HG02798 (cell line): ENCODE results near the gene ARHGEF10L.

Experiments
- ATAC-seq: cut with Tn5 transposase; IDR thresholded peaks from one replicate; pipeline ENCODE4 v1.9.1; 2021; ENCODE audit warnings: mild to moderate bottlenecking; ENCODE audit not compliant: unreplicated experiment, poor library complexity

ARHGEF10L gene

GRCh38 chr1:17586172-17586964, 46.9 kb downstream of the ARHGEF10L start:
- no peak for ATAC-seq

DNA sequence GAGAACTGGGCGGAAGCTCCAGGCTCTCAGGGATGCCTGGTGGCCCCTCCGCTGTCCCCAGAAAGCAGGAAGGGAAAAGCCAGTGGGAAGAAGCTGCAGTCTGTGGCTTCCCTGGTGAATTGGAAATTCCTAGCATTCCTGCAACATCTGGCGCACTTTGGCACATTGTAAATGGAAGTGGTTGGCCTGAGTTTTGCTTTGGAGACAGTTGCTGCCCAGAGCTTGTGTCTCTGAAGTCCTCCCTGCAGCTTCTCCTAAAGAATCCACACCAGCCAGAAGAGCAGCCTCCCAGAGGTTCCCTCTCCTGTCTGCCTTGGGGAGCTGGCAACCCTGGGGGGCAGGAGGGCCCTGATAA, 48.2 kb downstream of the ARHGEF10L start:
- no peak for ATAC-seq

- no peak for ATAC-seq
These were observed 48.8 kb downstream of the ARHGEF10L start for GRCh38 chr1:17588048-17588871.

DNA sequence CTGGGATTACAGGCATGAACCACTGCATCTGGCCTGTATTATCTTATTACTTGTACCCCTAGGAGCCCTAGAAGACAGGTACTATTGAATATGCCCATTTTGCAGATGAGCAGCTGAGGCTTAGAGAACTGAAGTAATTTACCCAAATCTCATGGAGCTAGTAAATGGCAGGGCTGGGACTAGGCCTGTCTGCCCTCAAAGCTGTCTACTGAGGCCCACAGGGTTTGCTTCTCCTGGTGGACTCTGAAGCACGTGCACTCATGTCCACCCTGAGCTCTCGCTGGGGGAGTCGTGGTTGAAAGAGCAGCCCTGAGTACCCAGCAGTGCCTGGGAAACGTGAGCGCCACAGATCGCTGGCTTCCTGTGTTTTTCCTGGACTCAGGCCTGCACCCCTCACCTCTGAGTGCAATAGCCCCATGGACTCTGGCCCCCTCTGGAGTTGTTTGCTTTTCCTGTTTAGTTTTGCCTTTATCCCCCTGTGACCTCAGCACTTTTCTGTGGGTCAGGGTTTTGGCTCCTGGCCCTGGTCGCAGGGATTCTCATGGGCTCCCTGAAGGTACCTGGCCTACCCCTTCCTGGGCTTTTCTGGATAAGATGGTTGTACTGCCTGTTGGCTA, 52.4 kb downstream of the ARHGEF10L start:
- ATAC-seq = no peak

DNA sequence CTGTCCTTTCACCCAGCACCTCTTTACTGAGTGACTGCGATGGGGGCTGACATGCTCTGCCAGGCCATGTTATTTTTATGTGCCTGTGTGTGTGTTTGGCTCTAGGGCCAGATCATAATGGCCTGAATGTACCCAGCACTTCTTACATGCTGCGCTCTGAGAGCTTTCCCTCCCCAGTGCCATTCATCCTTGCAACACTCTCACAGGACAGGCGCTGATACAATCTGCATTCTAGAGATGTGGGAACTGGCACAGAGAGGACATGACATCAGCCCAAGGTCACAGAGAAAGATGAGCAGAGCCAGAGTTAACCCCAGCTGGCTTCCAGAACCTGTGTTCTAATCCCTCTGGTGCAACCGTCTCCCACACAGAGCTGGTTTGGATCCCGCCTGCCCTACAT, 54.5 kb downstream of the ARHGEF10L start:
- no peak for ATAC-seq

GRCh38 chr1:17594690-17595601, 55.4 kb downstream of the ARHGEF10L start:
- ATAC-seq = no peak

GRCh38 chr1:17595602-17595925, 56.1 kb downstream of the ARHGEF10L start:
- no peak for ATAC-seq

DNA sequence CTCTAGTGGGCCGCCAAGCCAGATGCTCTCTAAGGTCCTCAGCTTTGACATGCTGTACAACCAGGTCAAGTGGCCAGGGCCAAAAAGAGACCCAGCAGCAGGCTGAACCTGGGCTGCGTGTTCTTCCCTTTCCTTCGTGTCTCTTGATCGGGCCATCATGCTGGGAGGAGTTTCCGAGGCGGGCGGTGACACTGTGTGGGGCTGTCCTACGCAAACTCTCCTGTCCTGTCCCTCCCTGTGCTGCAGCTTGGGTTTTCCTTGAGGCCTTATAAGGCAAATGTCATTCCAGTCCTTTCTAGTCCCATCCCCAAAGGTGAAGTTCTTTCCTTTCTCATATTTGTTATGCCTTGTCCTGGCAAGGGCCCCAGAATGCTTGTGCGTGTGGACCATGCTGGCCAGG, 56.7 kb downstream of the ARHGEF10L start:
- ATAC-seq = no peak

DNA sequence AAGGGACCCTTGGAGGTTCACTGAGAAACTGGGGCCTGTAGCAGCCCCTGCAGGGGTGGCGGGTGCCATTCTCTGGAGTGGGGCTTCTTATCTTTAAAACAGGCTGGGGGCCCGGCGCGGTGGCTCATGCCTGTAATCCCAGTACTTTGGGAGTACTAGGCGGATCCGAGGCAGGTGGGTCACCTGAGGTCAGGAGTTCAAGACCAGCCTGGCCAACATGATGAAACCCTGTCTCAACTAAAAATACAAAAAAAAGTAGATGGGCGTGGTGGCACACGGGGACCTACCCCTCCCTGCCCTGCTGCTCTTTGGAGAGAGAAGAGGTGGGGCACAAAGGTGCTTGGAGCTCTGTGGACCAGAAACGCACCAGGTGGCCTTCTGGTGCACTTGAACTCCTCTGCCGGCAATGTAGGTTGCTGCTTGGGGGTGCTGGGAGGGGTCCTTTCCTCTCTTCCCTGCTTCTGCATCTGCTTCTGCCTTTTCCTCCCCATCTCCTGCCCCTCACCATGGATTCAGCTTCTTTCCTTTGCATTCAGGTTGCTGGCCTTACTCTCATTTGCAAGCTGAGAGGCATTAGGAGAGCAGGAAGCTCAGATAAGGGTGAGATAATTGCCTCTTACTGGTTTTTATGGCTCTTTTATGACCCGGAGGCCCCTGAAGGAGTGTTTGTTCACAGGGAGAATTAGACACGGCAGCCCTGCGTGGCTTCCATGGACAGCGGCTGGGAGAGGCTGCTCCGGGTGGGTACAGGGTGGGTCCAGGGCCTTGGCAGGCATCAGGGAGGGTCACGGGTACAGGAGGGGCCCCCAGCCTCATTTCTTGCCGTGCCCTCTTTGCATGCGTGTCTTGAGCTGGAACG, 57.4 kb downstream of the ARHGEF10L start:
- ATAC-seq = no peak

DNA sequence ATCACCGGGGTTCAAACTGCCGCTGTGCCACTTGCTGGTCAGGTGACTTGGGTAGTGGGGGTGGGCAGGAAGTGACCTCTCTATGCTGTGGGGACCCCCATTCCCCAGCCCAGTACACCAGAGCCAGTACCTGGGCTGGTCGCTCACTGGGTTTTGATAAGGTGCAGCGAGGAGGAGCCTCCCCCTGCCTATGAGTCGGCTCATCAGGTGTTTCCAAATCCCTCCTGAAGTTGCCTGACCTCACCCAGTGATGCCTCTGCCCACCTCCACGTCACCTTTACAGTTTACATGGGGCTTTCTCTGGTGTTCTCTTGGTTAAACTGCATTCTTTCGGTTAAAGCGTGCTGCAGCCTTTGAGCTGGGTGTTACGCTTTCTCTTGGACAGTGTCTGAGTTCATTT, 58.2 kb downstream of the ARHGEF10L start:
- no peak for ATAC-seq

DNA sequence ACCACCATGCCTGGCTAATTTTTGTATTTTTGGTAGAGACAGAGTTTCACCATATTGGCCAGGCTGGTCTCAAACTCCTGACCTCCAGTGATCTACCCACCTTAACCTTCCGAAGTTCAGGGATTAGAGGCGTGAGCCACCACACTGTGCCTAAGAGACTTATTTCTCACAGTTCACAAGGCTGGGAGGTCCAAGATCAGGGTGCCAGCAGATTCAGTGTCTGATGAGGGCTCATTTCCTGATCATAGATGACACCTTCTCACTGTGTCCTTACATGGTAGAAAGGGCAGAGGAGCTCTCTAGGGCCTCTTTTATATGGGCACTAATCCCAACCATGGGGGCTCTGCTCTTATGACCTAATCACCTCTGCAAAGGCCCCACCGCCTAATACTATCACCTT, 58.8 kb downstream of the ARHGEF10L start:
- ATAC-seq = no peak

DNA sequence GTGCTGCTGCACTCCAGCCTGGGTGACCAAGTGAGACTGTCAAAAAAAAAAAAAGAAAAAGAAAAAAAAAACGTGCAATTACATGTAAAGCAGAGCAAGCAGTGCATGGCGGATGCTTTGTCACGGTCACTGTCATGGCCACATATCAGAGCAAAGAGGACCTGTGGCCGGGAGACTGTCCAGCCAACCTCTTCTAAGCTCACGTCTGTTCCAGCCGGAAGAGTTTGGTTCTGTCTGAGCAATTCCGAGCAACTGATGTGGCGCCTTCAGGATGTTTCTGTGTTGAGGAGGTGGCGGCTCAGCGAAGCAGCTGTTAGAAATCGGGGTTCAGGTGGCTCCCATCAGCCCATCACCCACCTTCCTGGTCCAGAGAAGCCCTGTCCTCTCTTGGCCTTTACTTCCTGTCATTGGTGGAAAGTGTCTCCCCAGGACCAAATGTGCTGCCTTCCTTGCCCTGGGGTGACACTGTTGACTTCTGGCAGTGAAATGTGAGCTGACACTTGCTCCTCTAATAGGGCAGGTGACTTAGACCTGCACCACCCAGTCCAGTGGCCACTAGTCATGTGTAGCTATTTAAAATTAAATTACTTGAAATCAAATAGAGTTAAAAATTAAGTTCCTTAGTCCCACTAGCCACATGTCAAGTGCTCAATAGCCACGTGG, 59.9 kb downstream of the ARHGEF10L start:
- no peak for ATAC-seq

DNA sequence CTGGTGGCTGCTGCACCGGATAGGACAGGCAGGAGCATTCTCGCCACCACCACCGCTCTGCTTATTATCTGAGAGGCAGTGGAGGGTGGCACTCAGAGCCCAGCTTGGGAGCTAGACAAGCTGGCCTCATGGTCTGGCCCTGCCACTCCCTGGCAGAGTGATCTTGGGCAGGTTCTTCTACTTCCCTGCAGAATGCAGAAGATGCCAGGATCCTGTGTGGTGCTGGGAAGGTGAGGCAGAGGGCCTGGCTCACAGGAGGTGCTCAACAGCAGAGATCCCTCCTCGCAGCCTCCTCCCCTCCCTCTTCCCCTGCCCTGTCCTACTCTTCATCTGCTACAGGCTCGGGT, 60.4 kb downstream of the ARHGEF10L start:
- ATAC-seq = no peak

DNA sequence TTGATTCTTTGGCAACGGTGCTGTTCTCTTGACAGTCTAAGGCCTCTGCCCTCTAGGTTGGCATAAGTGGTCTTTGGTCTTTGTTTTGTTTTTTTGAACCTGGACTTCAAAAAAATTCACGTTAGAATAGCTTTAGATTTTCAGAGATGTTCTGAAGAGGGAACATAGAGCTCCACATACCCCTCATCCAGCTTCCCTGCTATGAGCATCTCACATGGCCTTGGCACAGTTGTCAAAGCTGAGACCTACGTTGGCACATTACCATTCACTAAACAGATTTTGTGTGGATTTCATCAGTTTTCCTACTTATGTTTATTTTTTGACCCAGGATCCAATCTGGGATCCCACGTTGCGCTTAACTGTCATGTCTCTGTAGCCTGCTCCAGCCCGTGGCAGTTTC, 60.8 kb downstream of the ARHGEF10L start:
- ATAC-seq = no peak

- ATAC-seq = no peak
These were observed 62.3 kb downstream of the ARHGEF10L start for GRCh38 chr1:17601643-17602382.

GRCh38 chr1:17603091-17603841, 63.8 kb downstream of the ARHGEF10L start:
- ATAC-seq = no peak

DNA sequence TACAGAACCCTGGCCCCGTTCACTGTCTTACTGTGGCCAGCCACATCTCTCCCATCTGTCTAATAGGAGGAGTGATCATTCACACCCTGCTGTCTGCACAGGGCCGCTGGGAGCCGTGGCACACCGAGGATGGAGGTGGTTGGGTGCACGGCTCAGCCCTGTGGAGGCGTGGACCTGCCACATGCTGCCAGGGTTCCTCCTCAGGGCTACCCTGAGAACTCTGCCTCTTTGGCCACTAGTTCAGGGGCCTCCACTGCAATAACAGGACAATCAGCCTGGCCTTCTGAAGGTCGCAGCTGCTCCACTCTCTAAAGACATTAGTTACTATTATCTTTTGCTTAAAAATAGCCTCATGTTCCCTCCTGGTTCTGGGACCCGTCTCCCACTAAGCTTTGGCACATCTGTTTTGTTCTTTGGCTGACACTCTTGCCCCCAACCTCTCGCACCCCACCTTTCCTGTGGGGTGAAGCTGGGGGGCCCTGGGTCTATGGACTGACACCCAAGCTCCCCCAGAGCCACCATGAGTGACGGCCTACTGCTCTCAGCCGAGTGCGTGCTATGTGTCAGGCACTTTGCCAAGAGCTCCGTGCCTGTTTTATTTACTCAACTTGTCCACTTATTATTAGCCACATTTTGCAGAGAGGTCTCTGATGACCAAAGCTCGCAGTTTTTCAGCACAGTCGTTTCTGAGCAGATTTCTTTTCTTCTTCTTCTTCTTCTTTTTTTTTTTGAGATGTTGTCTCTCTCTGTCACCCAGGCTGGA, 66.3 kb downstream of the ARHGEF10L start:
- ATAC-seq = no peak
